ENCODE measurements around the gene CEMIP.

- TF ChIP-seq, protein P1, sequence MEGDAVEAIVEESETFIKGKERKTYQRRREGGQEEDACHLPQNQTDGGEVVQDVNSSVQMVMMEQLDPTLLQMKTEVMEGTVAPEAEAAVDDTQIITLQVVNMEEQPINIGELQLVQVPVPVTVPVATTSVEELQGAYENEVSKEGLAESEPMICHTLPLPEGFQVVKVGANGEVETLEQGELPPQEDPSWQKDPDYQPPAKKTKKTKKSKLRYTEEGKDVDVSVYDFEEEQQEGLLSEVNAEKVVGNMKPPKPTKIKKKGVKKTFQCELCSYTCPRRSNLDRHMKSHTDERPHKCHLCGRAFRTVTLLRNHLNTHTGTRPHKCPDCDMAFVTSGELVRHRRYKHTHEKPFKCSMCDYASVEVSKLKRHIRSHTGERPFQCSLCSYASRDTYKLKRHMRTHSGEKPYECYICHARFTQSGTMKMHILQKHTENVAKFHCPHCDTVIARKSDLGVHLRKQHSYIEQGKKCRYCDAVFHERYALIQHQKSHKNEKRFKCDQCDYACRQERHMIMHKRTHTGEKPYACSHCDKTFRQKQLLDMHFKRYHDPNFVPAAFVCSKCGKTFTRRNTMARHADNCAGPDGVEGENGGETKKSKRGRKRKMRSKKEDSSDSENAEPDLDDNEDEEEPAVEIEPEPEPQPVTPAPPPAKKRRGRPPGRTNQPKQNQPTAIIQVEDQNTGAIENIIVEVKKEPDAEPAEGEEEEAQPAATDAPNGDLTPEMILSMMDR (IDR thresholded peaks at IDR 0.05; ENCODE audit: control extremely low read depth in 1 of 3, insufficient read depth in 1 of 3, low read depth in 1 of 3, low read length in 3 of 3) = no peak
- TF ChIP-seq POLR2AphosphoS5 (IDR thresholded peaks at IDR 0.05; ENCODE audit: low read depth, low read length) (no peak), KDM5A (IDR thresholded peaks at IDR 0.05; ENCODE audit: low read length) (no peak), EP300 (IDR thresholded peaks at IDR 0.05; ENCODE audit: borderline replicate concordance in 1 of 2, low read depth in 2 of 2, low read length in 2 of 2) (no peak), TCF12 (IDR thresholded peaks at IDR 0.05; ENCODE audit: low read depth, low read length) (no peak), ZNF274 (IDR thresholded peaks at IDR 0.05; ENCODE audit: borderline replicate concordance, extremely low read depth, low read length) (no peak), EZH2 (IDR thresholded peaks at IDR 0.05; ENCODE audit: low read depth, low read length, severe bottlenecking) (no peak), FOSL1 (IDR thresholded peaks at IDR 0.05; ENCODE audit: insufficient read depth, low read depth, low read length) (no peak), YY1 (IDR thresholded peaks at IDR 0.05; ENCODE audit: low read depth, low read length) (no peak), HDAC2 (IDR thresholded peaks at IDR 0.05; ENCODE audit: borderline replicate concordance in 1 of 2, low read depth in 2 of 2, low read length in 2 of 2) (no peak), TBP (IDR thresholded peaks at IDR 0.05; ENCODE audit: low read depth, low read length) (no peak), POLR2A (IDR thresholded peaks at IDR 0.05; ENCODE audit: control extremely low read depth in 1 of 2, low read depth in 2 of 2, low read length in 2 of 2) (no peak)
Measured at GRCh38 chr15:80816936-80817335, 37.8 kb downstream of the CEMIP start.
